GM12801 (cell line): ENCODE data around the gene OR5AP2.

Source experiments
- TF ChIP-seq, protein P1 (sequence below): IDR thresholded peaks from one replicate; pipeline ENCODE4 v1.5.1; 2011; ENCODE audit warnings: control low read depth; ENCODE audit not compliant: insufficient read length; ENCODE audit errors: extremely low read depth

Gene OR5AP2

DNA sequence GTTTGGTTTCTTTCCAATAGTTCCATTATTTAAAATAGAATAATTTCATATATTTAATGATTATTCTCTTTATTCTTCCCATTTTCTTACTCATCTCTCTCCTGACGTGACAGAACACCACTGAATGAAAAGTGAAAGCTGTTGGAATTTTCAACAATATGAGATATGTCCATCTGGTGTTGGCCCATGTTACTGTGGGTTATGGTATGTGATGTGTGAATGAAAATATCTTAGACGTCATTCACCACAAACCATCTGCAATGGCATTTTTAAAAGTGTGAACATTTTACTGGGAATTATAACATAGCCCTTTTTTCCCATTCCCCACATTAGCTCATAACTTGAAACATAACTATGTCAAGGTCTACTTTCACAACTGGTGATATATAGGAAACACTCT is 16.3 kb downstream of the OR5AP2 start:
- TF ChIP-seq, protein P1, sequence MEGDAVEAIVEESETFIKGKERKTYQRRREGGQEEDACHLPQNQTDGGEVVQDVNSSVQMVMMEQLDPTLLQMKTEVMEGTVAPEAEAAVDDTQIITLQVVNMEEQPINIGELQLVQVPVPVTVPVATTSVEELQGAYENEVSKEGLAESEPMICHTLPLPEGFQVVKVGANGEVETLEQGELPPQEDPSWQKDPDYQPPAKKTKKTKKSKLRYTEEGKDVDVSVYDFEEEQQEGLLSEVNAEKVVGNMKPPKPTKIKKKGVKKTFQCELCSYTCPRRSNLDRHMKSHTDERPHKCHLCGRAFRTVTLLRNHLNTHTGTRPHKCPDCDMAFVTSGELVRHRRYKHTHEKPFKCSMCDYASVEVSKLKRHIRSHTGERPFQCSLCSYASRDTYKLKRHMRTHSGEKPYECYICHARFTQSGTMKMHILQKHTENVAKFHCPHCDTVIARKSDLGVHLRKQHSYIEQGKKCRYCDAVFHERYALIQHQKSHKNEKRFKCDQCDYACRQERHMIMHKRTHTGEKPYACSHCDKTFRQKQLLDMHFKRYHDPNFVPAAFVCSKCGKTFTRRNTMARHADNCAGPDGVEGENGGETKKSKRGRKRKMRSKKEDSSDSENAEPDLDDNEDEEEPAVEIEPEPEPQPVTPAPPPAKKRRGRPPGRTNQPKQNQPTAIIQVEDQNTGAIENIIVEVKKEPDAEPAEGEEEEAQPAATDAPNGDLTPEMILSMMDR, result no peak

DNA sequence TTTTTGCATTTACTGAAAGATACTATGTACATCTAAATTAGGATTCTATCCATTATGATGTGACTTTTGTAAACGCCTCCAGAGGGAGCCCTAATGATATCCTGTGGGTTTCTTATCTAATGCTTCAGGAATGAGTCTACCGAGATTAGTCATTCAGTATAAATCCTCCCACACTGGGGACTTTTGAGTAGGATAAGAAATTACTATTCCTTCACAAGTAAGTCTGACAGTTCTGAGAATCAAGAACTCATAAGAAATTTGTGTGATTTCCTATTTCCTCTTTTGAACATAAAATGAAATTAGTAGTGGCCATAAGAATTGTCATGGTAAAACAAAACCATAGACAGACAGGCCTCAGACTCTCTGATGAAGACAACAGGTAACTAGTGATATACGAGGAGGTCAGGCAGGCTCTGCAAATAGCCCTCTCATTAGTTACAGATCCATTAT is 17.6 kb downstream of the OR5AP2 start:
- TF ChIP-seq, protein P1, result no peak

DNA sequence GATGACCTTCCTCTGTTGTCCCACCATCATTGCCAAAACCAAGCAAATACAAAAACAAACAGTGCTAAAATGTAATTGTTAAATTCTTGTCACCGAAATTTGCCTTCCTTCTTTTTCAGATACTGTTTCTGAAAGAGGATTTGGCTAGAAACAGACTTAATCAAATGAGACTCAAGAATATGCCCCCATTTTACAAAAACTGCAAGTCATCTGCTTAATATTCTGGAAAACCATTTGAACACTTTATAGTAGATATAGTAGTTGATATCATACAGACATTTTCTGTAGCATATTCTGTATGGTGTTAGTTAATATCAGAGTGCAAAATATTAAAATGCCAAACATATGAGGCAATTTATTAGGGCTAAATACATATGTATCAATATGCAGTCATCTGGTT is 31.1 kb downstream of the OR5AP2 start:
- TF ChIP-seq, protein P1, result no peak
